ENCODE data around the gene STPG4. TPM values are rescaled to one million over a fixed set of nuclear protein-coding genes. Genes with fewer than 3 reads are reported as not detected.

The STPG4 gene
- total RNA-seq, 1 donor from 2014 or later: under 0.01 TPM

GRCh38 chr2:47067788-47068407 lies 87.2 kb downstream of the STPG4 start:
- peak; percentile 23 for FAIRE-seq
- no peak for TF ChIP-seq CTCF (IDR thresholded peaks at IDR 0.05; ENCODE audit: insufficient read depth, low read length, severe bottlenecking)
- no peaks in the 10 kb centered on the region for H3K27me3 ChIP-seq (ENCODE audit: control insufficient read depth, insufficient read depth, low read length)

GRCh38 chr2:47065771-47066380 lies 89.2 kb downstream of the STPG4 start:
- Histone ChIP-seq H3K36me3 (ENCODE audit: control insufficient read depth, insufficient read depth, low read length) (peaks cover 1% of the 10 kb centered on the region), H3K4me3 (ENCODE audit: low read depth, low read length) (no peak overlapping the region), H3K27me3 (ENCODE audit: control insufficient read depth, insufficient read depth, low read length) (no peaks in the 10 kb centered on the region)
- no peak for FAIRE-seq
- DNase-seq (ENCODE audit: low read depth): peak; percentile 36
- no peak for TF ChIP-seq CTCF (IDR thresholded peaks at IDR 0.05; ENCODE audit: insufficient read depth, low read length, severe bottlenecking)

More at GRCh38 chr2:47067788-47068407, 87.2 kb downstream of the STPG4 start:
- DNase-seq (ENCODE audit: low read depth): no peak
- Histone ChIP-seq H3K4me3 (ENCODE audit: low read depth, low read length) (no peak overlapping the region), H3K36me3 (ENCODE audit: control insufficient read depth, insufficient read depth, low read length) (peaks cover 1% of the 10 kb centered on the region)

GRCh38 chr2:47065343-47065742 lies 89.8 kb downstream of the STPG4 start:
- TF ChIP-seq CTCF (IDR thresholded peaks at IDR 0.05; ENCODE audit: insufficient read depth, low read length, severe bottlenecking): no peak
- FAIRE-seq (no peak), DNase-seq (ENCODE audit: low read depth) (no peak)
- Histone ChIP-seq H3K27me3 (ENCODE audit: control insufficient read depth, insufficient read depth, low read length) (no peaks in the 10 kb centered on the region), H3K4me3 (ENCODE audit: low read depth, low read length) (no peak overlapping the region), H3K36me3 (ENCODE audit: control insufficient read depth, insufficient read depth, low read length) (peaks cover 1% of the 10 kb centered on the region)

GRCh38 chr2:47064106-47064505 lies 91.0 kb downstream of the STPG4 start:
- Histone ChIP-seq H3K36me3 (ENCODE audit: control insufficient read depth, insufficient read depth, low read length) (peaks cover 1% of the 10 kb centered on the region), H3K27me3 (ENCODE audit: control insufficient read depth, insufficient read depth, low read length) (no peaks in the 10 kb centered on the region), H3K4me3 (ENCODE audit: low read depth, low read length) (no peak overlapping the region)
- DNase-seq (ENCODE audit: low read depth) (no peak), FAIRE-seq (no peak)
- TF ChIP-seq CTCF (IDR thresholded peaks at IDR 0.05; ENCODE audit: insufficient read depth, low read length, severe bottlenecking): no peak

- no peak for FAIRE-seq
- no peak overlapping the region for H3K4me3 ChIP-seq (ENCODE audit: low read depth, low read length)
- no peak for TF ChIP-seq CTCF (IDR thresholded peaks at IDR 0.05; ENCODE audit: insufficient read depth, low read length, severe bottlenecking)
- H3K36me3 ChIP-seq (ENCODE audit: control insufficient read depth, insufficient read depth, low read length): peaks cover 1% of the 10 kb centered on the region
- no peaks in the 10 kb centered on the region for H3K27me3 ChIP-seq (ENCODE audit: control insufficient read depth, insufficient read depth, low read length)
- no peak for DNase-seq (ENCODE audit: low read depth)
Observed at GRCh38 chr2:47063538-47063930, 91.6 kb downstream of the STPG4 start.

Data from bronchial epithelial cell (primary cell).